Skin of body (tissue), 2 donors: ENCODE data around the gene CD48. TPM values are rescaled to one million over a fixed set of nuclear protein-coding genes. Genes with fewer than 3 reads are reported as not detected.

Source experiments
- DNase-seq: peaks from one replicate; lab custom pipeline; 2025; lab: John Stamatoyannopoulos, UW
- total RNA-seq: library from RNA; depleted of rRNA; stranded (reverse); fragments of >200 nt; gene quantifications from one replicate; pipeline ENCODE4 v1.2.3, GENCODE V29; 2014

CD48 gene
- 8.2 TPM for total RNA-seq

- DNase-seq = no peak
Observed at GRCh38 chr1:160711602-160712311, at the start of gene CD48. Gene CD48 (minus strand): TSS chr1:160711822. CDS start chr1:160711763, 59 bp downstream.

- no peak for DNase-seq
Observed at GRCh38 chr1:160761046-160761445, 49.4 kb upstream of the CD48 start.

- DNase-seq = no peak
Observed at GRCh38 chr1:160759740-160760139, 48.1 kb upstream of the CD48 start.

GRCh38 chr1:160758521-160758920 is 46.9 kb upstream of the CD48 start:
- DNase-seq = no peak

- no peak for DNase-seq
Observed at GRCh38 chr1:160756849-160757201, 45.2 kb upstream of the CD48 start.

GRCh38 chr1:160755911-160756848 is 44.6 kb upstream of the CD48 start:
- no peak for DNase-seq

- no peak for DNase-seq
Observed at GRCh38 chr1:160755461-160755860, 43.8 kb upstream of the CD48 start.

GRCh38 chr1:160753594-160753993 is 42.0 kb upstream of the CD48 start:
- DNase-seq = no peak

GRCh38 chr1:160752924-160753323 is 41.3 kb upstream of the CD48 start:
- no peak for DNase-seq

- DNase-seq = no peak
Observed at GRCh38 chr1:160752406-160752805, 40.8 kb upstream of the CD48 start.

- no peak for DNase-seq
Observed at GRCh38 chr1:160750608-160751007, 39.0 kb upstream of the CD48 start.

GRCh38 chr1:160748878-160749269 is 37.3 kb upstream of the CD48 start:
- DNase-seq = no peak

- DNase-seq = no peak
Observed at GRCh38 chr1:160748181-160748877, 36.7 kb upstream of the CD48 start.

- DNase-seq = no peak
Observed at GRCh38 chr1:160747717-160748116, 36.1 kb upstream of the CD48 start.

GRCh38 chr1:160746836-160747500 is 35.3 kb upstream of the CD48 start:
- no peak for DNase-seq

- no peak for DNase-seq
Observed at GRCh38 chr1:160745551-160745950, 33.9 kb upstream of the CD48 start.

GRCh38 chr1:160744852-160745520 is 33.4 kb upstream of the CD48 start:
- DNase-seq = no peak

- DNase-seq = no peak
Observed at GRCh38 chr1:160744199-160744851, 32.7 kb upstream of the CD48 start.

- DNase-seq = no peak
Observed at GRCh38 chr1:160743266-160743665, 31.6 kb upstream of the CD48 start.

- DNase-seq = no peak
Observed at GRCh38 chr1:160742428-160743127, 31.0 kb upstream of the CD48 start.
